GM12878 (cell line): ENCODE data around the gene PDCD7. TPM values are rescaled to one million over a fixed set of nuclear protein-coding genes. Genes with fewer than 3 reads are reported as not detected.

Experiments used
- ATF7 ChIP-seq: fragments of 450-650 bp; IDR thresholded peaks from 2 replicates; pipeline ENCODE4 v1.6.1; 2016; ENCODE audit warnings: low read depth, mild to moderate bottlenecking
- BHLHE40 ChIP-seq, 2 experiments: fragments of 450-650 bp in 1 of 2; IDR thresholded peaks; 2 replicates each; pipeline ENCODE4 v1.6.1; 2011 to 2017; ENCODE audit warnings: low read depth in 2 of 2, borderline replicate concordance in 1 of 2, improper control_type of control experiment in 1 of 2, low read length in 1 of 2, mild to moderate bottlenecking in 1 of 2
- NFYA ChIP-seq: IDR thresholded peaks from 2 replicates; pipeline ENCODE4 v1.6.1; 2011; ENCODE audit warnings: low read depth, mild to moderate bottlenecking, low read length, improper control_type of control experiment, borderline replicate concordance
- RELA ChIP-seq: fragments of 450-650 bp; IDR thresholded peaks from 2 replicates; pipeline ENCODE4 v1.8.0; 2014; ENCODE audit warnings: borderline replicate concordance; ENCODE audit not compliant: partially characterized antibody
- SPI1 ChIP-seq: IDR thresholded peaks from 2 replicates; pipeline ENCODE4 v1.6.1; 2011; ENCODE audit warnings: low read depth, mild to moderate bottlenecking, low read length, moderate library complexity, borderline replicate concordance; ENCODE audit not compliant: insufficient read depth
- polyA plus RNA-seq, 11 experiments: library from polyadenylated mRNA; depleted of rRNA in 4 of 11; unstranded in 6 of 11; stranded (reverse) in 5 of 11; fragments of >200 nt; fragmentation: Nextera tagmentation in 4 of 11; fragmentation: Illumina TruSeq in 1 of 11; extraction: Ambion mirVana in 4 of 11; extraction: Trizol in 1 of 11; gene quantifications; 1 replicate in 1 of 11; 2 replicates in 10 of 11; pipeline versions ENCODE4 v1.2.1 to v1.2.3, GENCODE V29; 2011 to 2016; ENCODE audit warnings: inconsistent platforms in 2 of 11, missing spikeins in 2 of 11, low read depth in 1 of 11
- total RNA-seq, 4 experiments: library from RNA; depleted of rRNA in 3 of 4; stranded (reverse); fragments of >200 nt in 3 of 4; fragmentation: Illumina TruSeq in 1 of 4; extraction: Trizol in 1 of 4; gene quantifications; 2 replicates each; pipeline versions ENCODE4 v1.2.1 to v1.2.3, GENCODE V29; 2013 to 2021
- TF ChIP-seq, protein P1 (sequence below): fragments of 450-650 bp; IDR thresholded peaks from 2 replicates; pipeline ENCODE4 v1.6.1; 2016; ENCODE audit warnings: mild to moderate bottlenecking, moderate library complexity, borderline replicate concordance
- TF ChIP-seq, protein P2 (sequence below): fragments of 450-650 bp; formaldehyde crosslinking; IDR thresholded peaks from 2 replicates; pipeline ENCODE4 v1.4.0; 2022; ENCODE audit warnings: mild to moderate bottlenecking, moderate library complexity
- TF ChIP-seq, protein P3 (sequence below): fragments of 450-650 bp; IDR thresholded peaks from 2 replicates; pipeline ENCODE4 v1.6.1; 2017; ENCODE audit warnings: low read depth, mild to moderate bottlenecking, moderate library complexity

Gene PDCD7
- total and polyA plus RNA-seq, 10 of the 15 experiments (the other 5 are each of a cell fraction or from before 2014, with no cell fraction given) = 4.2 to 24.2 (median 13.4) TPM

DNA sequence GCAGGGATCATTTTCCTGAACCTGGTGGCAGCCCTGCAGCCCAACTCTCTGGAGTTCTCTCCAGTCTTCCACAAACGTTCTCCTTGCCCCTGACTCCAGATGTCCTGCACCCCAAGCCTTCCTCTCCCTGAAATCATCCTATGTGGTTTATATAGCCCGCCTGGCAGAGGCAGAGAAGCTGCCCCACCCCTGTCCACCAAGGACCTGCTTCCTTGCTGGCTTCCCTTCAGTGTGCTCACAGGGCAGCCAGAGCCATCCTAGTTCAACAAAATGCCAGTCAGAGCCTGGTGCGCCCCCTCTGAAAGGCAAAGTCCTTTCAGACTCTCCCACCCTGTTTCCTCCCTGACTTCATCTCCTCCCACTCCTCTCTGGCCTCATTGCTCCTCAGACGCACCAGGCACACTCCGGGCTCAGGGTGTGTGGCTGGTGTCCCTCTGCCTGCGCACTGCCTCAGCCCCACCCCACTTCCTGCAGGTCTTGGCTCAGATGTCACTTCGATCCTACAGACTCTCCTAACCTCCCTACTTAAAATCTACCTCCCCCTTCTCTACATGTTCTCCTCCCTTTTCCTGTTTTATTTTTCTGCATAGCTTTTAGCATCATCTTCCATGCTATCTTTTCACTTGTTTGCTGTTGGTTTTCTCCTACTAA is 51.2 kb downstream of the PDCD7 start (continued):
- TF ChIP-seq, protein P1, sequence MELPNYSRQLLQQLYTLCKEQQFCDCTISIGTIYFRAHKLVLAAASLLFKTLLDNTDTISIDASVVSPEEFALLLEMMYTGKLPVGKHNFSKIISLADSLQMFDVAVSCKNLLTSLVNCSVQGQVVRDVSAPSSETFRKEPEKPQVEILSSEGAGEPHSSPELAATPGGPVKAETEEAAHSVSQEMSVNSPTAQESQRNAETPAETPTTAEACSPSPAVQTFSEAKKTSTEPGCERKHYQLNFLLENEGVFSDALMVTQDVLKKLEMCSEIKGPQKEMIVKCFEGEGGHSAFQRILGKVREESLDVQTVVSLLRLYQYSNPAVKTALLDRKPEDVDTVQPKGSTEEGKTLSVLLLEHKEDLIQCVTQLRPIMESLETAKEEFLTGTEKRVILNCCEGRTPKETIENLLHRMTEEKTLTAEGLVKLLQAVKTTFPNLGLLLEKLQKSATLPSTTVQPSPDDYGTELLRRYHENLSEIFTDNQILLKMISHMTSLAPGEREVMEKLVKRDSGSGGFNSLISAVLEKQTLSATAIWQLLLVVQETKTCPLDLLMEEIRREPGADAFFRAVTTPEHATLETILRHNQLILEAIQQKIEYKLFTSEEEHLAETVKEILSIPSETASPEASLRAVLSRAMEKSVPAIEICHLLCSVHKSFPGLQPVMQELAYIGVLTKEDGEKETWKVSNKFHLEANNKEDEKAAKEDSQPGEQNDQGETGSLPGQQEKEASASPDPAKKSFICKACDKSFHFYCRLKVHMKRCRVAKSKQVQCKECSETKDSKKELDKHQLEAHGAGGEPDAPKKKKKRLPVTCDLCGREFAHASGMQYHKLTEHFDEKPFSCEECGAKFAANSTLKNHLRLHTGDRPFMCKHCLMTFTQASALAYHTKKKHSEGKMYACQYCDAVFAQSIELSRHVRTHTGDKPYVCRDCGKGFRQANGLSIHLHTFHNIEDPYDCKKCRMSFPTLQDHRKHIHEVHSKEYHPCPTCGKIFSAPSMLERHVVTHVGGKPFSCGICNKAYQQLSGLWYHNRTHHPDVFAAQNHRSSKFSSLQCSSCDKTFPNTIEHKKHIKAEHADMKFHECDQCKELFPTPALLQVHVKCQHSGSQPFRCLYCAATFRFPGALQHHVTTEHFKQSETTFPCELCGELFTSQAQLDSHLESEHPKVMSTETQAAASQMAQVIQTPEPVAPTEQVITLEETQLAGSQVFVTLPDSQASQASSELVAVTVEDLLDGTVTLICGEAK = no peak
- TF ChIP-seq, protein P2, sequence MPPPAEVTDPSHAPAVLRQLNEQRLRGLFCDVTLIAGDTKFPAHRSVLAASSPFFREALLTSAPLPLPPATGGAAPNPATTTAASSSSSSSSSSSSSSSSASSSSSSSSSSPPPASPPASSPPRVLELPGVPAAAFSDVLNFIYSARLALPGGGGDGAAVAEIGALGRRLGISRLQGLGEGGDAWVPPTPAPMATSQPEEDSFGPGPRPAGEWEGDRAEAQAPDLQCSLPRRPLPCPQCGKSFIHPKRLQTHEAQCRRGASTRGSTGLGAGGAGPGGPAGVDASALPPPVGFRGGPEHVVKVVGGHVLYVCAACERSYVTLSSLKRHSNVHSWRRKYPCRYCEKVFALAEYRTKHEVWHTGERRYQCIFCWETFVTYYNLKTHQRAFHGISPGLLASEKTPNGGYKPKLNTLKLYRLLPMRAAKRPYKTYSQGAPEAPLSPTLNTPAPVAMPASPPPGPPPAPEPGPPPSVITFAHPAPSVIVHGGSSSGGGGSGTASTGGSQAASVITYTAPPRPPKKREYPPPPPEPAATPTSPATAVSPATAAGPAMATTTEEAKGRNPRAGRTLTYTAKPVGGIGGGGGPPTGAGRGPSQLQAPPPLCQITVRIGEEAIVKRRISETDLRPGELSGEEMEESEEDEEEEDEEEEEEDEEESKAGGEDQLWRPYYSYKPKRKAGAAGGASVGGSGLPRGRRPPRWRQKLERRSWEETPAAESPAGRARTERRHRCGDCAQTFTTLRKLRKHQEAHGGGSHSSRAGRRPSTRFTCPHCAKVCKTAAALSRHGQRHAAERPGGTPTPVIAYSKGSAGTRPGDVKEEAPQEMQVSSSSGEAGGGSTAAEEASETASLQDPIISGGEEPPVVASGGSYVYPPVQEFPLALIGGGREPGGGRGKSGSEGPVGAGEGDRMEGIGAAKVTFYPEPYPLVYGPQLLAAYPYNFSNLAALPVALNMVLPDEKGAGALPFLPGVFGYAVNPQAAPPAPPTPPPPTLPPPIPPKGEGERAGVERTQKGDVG (CRISPR knock-in tag) = no peak
- TF ChIP-seq SPI1 (no peak), BHLHE40 (IDR thresholded peaks at IDR 0.05; ENCODE audit: borderline replicate concordance in 1 of 2, low read depth in 2 of 2, low read length in 1 of 2) (no peak), NFYA (no peak), RELA (no peak), ATF7 (no peak)
- TF ChIP-seq, protein P3, sequence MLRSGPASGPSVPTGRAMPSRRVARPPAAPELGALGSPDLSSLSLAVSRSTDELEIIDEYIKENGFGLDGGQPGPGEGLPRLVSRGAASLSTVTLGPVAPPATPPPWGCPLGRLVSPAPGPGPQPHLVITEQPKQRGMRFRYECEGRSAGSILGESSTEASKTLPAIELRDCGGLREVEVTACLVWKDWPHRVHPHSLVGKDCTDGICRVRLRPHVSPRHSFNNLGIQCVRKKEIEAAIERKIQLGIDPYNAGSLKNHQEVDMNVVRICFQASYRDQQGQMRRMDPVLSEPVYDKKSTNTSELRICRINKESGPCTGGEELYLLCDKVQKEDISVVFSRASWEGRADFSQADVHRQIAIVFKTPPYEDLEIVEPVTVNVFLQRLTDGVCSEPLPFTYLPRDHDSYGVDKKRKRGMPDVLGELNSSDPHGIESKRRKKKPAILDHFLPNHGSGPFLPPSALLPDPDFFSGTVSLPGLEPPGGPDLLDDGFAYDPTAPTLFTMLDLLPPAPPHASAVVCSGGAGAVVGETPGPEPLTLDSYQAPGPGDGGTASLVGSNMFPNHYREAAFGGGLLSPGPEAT = no peak
